Measurements from ENCODE around the gene NLK.

- no peak for TF ChIP-seq CTCF (conservative IDR thresholded peaks at IDR 0.05 in 1 of 2, IDR thresholded peaks at IDR 0.05 in 1 of 2; ENCODE audit: low read depth in 1 of 2, low read length in 2 of 2)
- TF ChIP-seq EZH2 (IDR thresholded peaks at IDR 0.05; ENCODE audit: low read length, missing control alignments), result no peak
Measured at GRCh38 chr17:27993723-27994310, 48.7 kb upstream of the NLK start.

Data from fibroblast of lung (primary cell).